Sigmoid colon (tissue), 4 donors: ENCODE measurements around the gene WFDC8.

Experiments
- EP300 ChIP-seq, 4 donors: sonication (generic); formaldehyde crosslinking; IDR thresholded peaks; one replicate each; pipeline ENCODE4 v1.6.1; 2017; ENCODE audit warnings: antibody characterized with exemption in 4 of 4
- POLR2A ChIP-seq, 2 donors: fragments of 450-650 bp; IDR thresholded peaks; one replicate each; pipeline ENCODE4 v1.6.1; 2016; ENCODE audit warnings: antibody characterized with exemption in 2 of 2, mild to moderate bottlenecking in 2 of 2, moderate library complexity in 2 of 2
- TF ChIP-seq, protein P1 (sequence below), 4 experiments: fragments of 450-650 bp in 3 of 4; fragments of 200-600 bp in 1 of 4; IDR thresholded peaks; one replicate each; pipeline ENCODE4 v1.5.1; 2016 to 2019; ENCODE audit warnings: antibody characterized with exemption in 4 of 4, mild to moderate bottlenecking in 3 of 4, moderate library complexity in 2 of 4

DNA sequence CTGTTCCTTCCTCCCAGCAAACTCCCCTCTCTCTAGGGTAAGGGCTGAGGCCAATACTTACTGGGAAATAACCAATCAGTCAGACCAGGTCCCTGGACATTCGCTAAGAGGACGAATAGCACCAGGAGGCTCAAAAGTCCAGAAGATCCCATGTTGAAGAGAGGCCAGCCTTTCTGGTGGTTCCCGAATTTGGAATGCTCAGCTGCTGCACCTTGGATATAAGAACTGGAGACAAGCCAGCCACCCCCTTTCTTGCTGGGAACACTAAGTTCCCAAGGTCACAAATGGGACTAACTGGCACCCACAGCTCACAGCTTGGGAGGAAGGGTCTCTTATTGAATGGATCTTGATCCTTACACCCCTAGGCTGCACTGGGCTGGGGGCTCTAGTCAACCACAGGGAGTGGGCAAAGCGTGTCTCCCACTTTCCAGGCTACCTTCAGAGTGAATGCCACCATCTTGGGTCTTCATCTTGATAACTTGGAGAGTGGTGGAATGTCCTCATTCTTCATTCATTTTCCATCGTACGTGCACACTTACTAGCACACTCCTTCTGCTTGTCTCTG is 31.8 kb downstream of the WFDC8 start, which contains the start of gene EPPIN:
- TF ChIP-seq EP300 (IDR thresholded peaks at IDR 0.05) (no peak), POLR2A (IDR thresholded peaks at IDR 0.05) (no peak)
- TF ChIP-seq, protein P1, sequence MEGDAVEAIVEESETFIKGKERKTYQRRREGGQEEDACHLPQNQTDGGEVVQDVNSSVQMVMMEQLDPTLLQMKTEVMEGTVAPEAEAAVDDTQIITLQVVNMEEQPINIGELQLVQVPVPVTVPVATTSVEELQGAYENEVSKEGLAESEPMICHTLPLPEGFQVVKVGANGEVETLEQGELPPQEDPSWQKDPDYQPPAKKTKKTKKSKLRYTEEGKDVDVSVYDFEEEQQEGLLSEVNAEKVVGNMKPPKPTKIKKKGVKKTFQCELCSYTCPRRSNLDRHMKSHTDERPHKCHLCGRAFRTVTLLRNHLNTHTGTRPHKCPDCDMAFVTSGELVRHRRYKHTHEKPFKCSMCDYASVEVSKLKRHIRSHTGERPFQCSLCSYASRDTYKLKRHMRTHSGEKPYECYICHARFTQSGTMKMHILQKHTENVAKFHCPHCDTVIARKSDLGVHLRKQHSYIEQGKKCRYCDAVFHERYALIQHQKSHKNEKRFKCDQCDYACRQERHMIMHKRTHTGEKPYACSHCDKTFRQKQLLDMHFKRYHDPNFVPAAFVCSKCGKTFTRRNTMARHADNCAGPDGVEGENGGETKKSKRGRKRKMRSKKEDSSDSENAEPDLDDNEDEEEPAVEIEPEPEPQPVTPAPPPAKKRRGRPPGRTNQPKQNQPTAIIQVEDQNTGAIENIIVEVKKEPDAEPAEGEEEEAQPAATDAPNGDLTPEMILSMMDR (IDR thresholded peaks at IDR 0.05): no peak
